ENCODE data around the gene ABCA4. TPM values are rescaled to one million over a fixed set of nuclear protein-coding genes. Genes with fewer than 3 reads are reported as not detected.

Gene ABCA4
- total RNA-seq, 2 donors from 2014 or later = 0.21 TPM

- ATAC-seq (no peak), DNase-seq (no peak)
- intact Hi-C loops (cut with DNase I) = no loop called here
Measured at GRCh38 chr1:94125551-94126514, 4.9 kb upstream of the ABCA4 start.

- DNase-seq (no peak), ATAC-seq (no peak)
- intact Hi-C loops (cut with DNase I) = no loop called here
Measured at GRCh38 chr1:94124538-94124937, 3.6 kb upstream of the ABCA4 start.

- DNase-seq (no peak), ATAC-seq (no peak)
- intact Hi-C loops (cut with DNase I) = no loop called here
Measured at GRCh38 chr1:94122201-94122970, 1.4 kb upstream of the ABCA4 start.

- intact Hi-C loops (cut with DNase I) = no loop called here
- DNase-seq (no peak), ATAC-seq (no peak)
Measured at GRCh38 chr1:94121411-94121821, 468 bp upstream of the ABCA4 start.

GRCh38 chr1:94120570-94120901 lies 412 bp downstream of the ABCA4 start:
- intact Hi-C loops (cut with DNase I) = no loop called here
- DNase-seq = no peak
- ATAC-seq = no peak

- no peak for ATAC-seq
- DNase-seq = no peak
- intact Hi-C loops (cut with DNase I) = no loop called here
Measured at GRCh38 chr1:94119796-94120569, 965 bp downstream of the ABCA4 start.

GRCh38 chr1:94119306-94119705 lies 1.6 kb downstream of the ABCA4 start:
- DNase-seq (no peak), ATAC-seq (no peak)
- intact Hi-C loops (cut with DNase I) = no loop called here

- DNase-seq (no peak), ATAC-seq (no peak)
- intact Hi-C loops (cut with DNase I) = no loop called here
Measured at GRCh38 chr1:94118471-94118870, 2.5 kb downstream of the ABCA4 start.

- no peak for ATAC-seq
- intact Hi-C loops (cut with DNase I) = no loop called here
- no peak for DNase-seq
Measured at GRCh38 chr1:94118013-94118412, 2.9 kb downstream of the ABCA4 start.

- intact Hi-C loops (cut with DNase I) = no loop called here
- DNase-seq (no peak), ATAC-seq (no peak)
Measured at GRCh38 chr1:94117259-94117851, 3.6 kb downstream of the ABCA4 start.

GRCh38 chr1:94115900-94116436 lies 5.0 kb downstream of the ABCA4 start:
- DNase-seq = no peak
- ATAC-seq = no peak
- intact Hi-C loops (cut with DNase I) = no loop called here

GRCh38 chr1:94115254-94115899 lies 5.6 kb downstream of the ABCA4 start:
- intact Hi-C loops (cut with DNase I) = no loop called here
- no peak for DNase-seq
- ATAC-seq = no peak

- intact Hi-C loops (cut with DNase I) = no loop called here
- DNase-seq (no peak), ATAC-seq (no peak)
Measured at GRCh38 chr1:94113589-94114226, 7.2 kb downstream of the ABCA4 start.

GRCh38 chr1:94111879-94112278 lies 9.1 kb downstream of the ABCA4 start:
- ATAC-seq = no peak
- DNase-seq = no peak
- intact Hi-C loops (cut with DNase I) = no loop called here

GRCh38 chr1:94110946-94111740 lies 9.8 kb downstream of the ABCA4 start:
- no peak for DNase-seq
- intact Hi-C loops (cut with DNase I) = no loop called here
- no peak for ATAC-seq

- ATAC-seq (no peak), DNase-seq (no peak)
- intact Hi-C loops (cut with DNase I) = no loop called here
Measured at GRCh38 chr1:94110021-94110761, 10.8 kb downstream of the ABCA4 start.

- ATAC-seq (no peak), DNase-seq (no peak)
- intact Hi-C loops (cut with DNase I) = no loop called here
Measured at GRCh38 chr1:94109478-94109877, 11.5 kb downstream of the ABCA4 start.
